Endometrial microvascular endothelial cells (primary cell): ENCODE results near the gene CDH20. TPM values are rescaled to one million over a fixed set of nuclear protein-coding genes. Genes with fewer than 3 reads are reported as not detected.

ENCODE experiments used
- in situ Hi-C: cut with HindIII; loops from 2 replicates; pipeline ENCODE4 v1.10.0; 2017; ENCODE audit warnings: low sequenced_read_pairs, low pct_unique_long_range_greater_than_20kb; ENCODE audit errors: inconsistent ontology term
- total RNA-seq: library from RNA; depleted of rRNA; stranded (reverse); fragments of >200 nt; gene quantifications from one replicate; pipeline ENCODE4 v1.2.3, GENCODE V29; 2015; ENCODE audit errors: inconsistent ontology term

The CDH20 gene
- 0.09 TPM for total RNA-seq

DNA sequence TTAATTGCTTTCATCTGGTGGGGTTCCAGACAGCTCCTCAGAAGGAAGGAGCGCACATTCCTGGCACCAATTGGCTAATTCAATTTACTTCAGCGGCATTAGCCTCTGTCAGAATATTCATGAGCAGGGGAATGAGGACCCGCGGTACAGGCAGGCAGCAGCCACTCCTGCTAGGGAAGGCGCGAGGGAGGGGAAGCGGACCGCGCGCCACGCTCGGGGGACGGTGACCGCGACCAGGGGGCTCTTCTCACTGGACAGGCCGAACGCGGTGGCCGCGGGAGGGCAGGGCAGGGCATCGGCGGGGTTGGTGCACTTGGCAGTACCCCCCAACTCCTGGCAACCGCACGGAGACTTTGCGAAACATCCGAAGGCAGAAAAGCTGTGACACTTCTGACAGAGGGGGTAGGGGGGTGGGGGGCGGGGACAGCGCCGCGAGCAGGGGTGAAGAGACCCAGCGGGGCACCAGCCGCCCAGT lies at the start of gene CDH20:
CDH20 (plus strand) TSS at position 160 of the 475 bp plus-strand sequence.
- in situ Hi-C loops = no loop called here

GRCh38 chr18:61284039-61284438 lies 49.2 kb upstream of the CDH20 start:
- in situ Hi-C loops = no loop called here

GRCh38 chr18:61285777-61286176 lies 47.5 kb upstream of the CDH20 start:
- in situ Hi-C loops = no loop called here

- in situ Hi-C loops = no loop called here
Observed at GRCh38 chr18:61286867-61287266, 46.4 kb upstream of the CDH20 start.

GRCh38 chr18:61290616-61291015 lies 42.6 kb upstream of the CDH20 start:
- in situ Hi-C loops = no loop called here

DNA sequence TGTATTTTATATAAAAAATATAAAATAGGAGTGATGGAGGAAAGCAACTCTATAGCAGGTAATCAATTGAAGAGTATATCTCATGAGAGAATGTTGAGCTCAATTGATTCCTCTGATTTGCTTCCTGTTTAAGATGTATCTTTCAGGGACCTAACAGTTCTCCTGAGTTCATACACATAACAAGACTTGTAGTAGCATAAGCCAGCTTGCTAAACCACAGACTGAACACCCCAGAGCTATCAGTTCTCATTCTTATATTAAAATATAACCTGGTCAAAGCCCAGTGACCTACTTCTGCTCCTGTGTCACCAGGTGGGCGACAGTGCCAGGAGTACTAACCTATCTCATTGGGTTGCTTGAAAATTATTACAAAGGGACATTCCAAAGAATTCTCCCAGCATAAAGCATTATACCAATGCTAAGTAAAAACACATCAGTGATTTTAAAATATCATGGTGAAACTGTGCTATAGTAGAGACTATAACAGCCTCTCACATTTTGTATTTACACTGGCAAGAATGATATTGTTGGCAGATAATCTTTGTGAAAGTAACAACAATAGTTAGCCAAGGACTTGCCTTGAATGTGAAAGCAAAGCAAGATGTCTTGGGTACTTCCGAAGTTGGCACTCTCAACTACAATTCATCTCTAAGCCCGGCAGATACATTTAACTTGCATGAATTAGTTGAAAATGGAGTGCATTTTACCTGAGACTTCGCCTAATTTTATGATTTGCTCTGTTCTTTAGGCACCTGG lies 40.8 kb upstream of the CDH20 start:
- in situ Hi-C loops = no loop called here

DNA sequence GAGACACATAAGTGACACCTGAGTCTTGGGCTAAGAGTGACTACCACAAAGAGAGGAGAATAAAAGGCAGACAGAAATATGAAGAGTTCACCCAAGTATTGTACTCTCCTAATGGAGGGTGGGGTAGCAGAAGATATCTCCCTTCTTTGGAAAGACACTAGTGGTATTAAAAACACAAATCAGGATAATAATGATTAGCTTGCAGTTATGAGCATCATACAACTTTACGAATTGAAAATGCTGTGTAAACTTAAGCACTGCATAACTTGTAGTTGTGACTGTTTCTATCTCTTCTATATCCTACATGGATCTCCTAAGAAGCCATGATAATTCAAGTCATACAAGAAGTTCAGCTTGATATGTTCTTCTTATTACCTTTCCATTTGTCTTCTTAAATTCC lies 38.1 kb upstream of the CDH20 start:
- in situ Hi-C loops = no loop called here

DNA sequence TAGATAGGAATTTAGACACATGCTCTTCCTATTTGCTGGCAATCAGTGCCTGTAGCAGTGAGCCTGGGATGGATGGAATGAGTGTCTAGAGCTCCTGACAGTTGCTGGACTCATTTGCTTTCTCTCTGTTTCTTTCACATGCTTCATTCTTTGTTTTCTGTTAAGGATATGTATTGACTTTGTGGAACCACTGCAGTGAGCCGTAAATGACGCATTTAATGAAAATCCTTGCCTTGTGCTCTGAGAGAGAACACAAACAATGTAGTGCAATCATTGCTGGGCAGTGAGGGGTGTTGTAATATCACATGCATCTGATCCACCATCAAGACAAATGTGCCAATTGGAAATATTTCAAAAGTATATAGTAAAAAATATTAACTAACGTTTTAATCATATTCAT lies 25.2 kb upstream of the CDH20 start:
- in situ Hi-C loops = no loop called here

- in situ Hi-C loops = no loop called here
Observed at GRCh38 chr18:61308795-61309393, 24.3 kb upstream of the CDH20 start.

- in situ Hi-C loops = no loop called here
Observed at GRCh38 chr18:61322265-61322873, 10.9 kb upstream of the CDH20 start.

- in situ Hi-C loops = no loop called here
Observed at GRCh38 chr18:61323951-61324350, 9.3 kb upstream of the CDH20 start.

GRCh38 chr18:61326407-61326806 lies 6.8 kb upstream of the CDH20 start:
- in situ Hi-C loops = no loop called here

DNA sequence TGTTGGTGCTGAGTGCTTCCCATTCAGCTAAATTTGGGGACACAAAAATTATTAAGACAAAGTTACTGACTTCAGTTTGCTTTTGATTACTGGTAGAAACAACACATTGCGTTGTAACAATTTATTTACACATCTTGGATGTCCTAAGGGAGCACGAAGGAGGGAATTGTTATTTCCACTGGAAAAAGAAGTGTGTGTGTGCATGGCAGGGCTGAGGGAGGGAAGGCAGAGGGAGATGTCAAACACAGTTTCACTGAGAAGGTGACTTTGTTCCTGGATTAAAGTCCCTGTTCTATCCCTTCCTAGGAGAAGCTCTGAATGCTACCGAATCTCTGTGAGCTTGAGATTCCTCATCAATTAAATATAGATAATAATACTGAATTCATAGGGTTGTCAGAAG lies 3.8 kb upstream of the CDH20 start:
- in situ Hi-C loops = no loop called here

- in situ Hi-C loops = no loop called here
Observed at GRCh38 chr18:61331051-61331450, 2.2 kb upstream of the CDH20 start.

GRCh38 chr18:61333746-61334490 lies 688 bp downstream of the CDH20 start:
- in situ Hi-C loops = no loop called here

GRCh38 chr18:61334491-61334850 lies 1.2 kb downstream of the CDH20 start:
- in situ Hi-C loops = no loop called here

GRCh38 chr18:61334951-61335683 lies 1.9 kb downstream of the CDH20 start:
- in situ Hi-C loops = no loop called here

DNA sequence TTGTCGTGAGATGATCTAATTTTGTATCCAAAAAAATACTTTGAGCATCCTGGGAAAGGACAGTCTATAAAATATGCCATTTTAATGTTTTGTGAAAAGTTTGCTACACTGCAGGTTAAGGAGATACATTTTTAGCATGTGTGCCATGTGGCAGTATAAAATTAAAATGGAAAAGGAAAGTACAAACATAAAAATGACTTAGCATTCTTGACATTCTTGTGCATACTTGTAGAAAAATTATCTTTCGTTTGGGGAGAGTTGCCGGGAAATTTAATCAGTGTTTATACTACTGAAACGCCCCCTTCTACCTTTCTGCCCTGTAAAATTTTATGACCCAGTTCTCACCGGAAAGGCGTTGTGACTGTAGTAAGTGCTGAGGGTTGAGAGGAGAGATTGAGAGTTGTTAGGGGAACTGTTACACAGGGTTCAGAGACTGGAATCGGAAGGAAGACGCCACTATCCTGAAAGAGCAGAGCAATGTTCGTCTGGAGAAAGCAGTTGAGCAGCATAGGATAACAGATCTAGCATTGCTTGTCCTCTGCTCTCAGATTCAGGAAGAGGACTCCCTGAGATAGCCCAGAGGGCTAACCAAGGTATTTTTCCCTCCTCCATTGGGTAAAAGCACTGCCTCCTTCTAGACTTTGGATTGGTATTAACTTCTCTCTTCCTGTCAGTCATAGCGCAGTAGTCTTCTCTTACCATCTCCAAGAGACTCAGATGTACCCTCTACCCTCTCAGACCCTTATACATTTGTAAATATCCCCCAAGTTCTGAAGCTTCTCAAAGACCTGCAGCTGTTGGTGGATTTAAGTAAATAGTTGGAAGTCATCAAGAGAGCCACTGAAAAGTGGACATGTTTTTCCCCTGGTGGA lies 2.7 kb downstream of the CDH20 start:
- in situ Hi-C loops = no loop called here
